Activated CD8-positive, alpha-beta memory T cell treated with anti-CD3 and anti-CD28 coated beads, Interleukin-2, amount 10 ng/mL, durations not matched to agents 7 days and 5 days (primary cell): Measurements from ENCODE around the gene SLC30A1. TPM values are rescaled to one million over a fixed set of nuclear protein-coding genes. Genes with fewer than 3 reads are reported as not detected.
"Not testable (repeated sequence)": the region's sequence is repeated elsewhere in the genome, so short reads cannot be mapped to it uniquely, and the experiment has no call there.

Experiments
- ATAC-seq: fragments of 150-1000 bp; cut with Tn5 transposase; one replicate; pipeline ENCODE4 v1.10.0; 2021; ENCODE audit warnings: moderate library complexity
- CTCF ChIA-PET: fragments of 350-600 bp; sonication (Branson Sonifier 250); formaldehyde crosslinking; loops from one replicate; lab custom pipeline; 2021; ENCODE audit warnings: antibody characterized with exemption; lab: Charles Lee
- DNase-seq: peaks from one replicate; pipeline ENCODE4 v3.0.0-alpha.2; 2020
- H3K27ac Mint-ChIP-seq: one replicate; pipeline ENCODE4 v1.8.0; 2021; ENCODE audit warnings: mild to moderate bottlenecking, mixed read lengths
- H3K27me3 Mint-ChIP-seq: one replicate; pipeline ENCODE4 v1.8.0; 2021; ENCODE audit warnings: mixed read lengths
- H3K36me3 Mint-ChIP-seq: one replicate; pipeline ENCODE4 v1.8.0; 2021; ENCODE audit warnings: mild to moderate bottlenecking, mixed read lengths
- H3K4me1 Mint-ChIP-seq: one replicate; pipeline ENCODE4 v1.8.0; 2021; ENCODE audit warnings: mixed read lengths
- H3K4me3 Mint-ChIP-seq: one replicate; pipeline ENCODE4 v1.8.0; 2021; ENCODE audit warnings: mild to moderate bottlenecking, moderate library complexity, mixed read lengths
- H3K9me3 Mint-ChIP-seq: one replicate; pipeline ENCODE4 v1.8.0; 2022; ENCODE audit warnings: low read depth, mixed read lengths
- total RNA-seq, 2 experiments: library from RNA; stranded (reverse); gene quantifications; one replicate each; pipeline ENCODE4 v1.2.3, GENCODE V29; 2021

The SLC30A1 gene
- total RNA-seq, 2 experiments from 2014 or later, result 7.9 to 9.3 TPM

DNA sequence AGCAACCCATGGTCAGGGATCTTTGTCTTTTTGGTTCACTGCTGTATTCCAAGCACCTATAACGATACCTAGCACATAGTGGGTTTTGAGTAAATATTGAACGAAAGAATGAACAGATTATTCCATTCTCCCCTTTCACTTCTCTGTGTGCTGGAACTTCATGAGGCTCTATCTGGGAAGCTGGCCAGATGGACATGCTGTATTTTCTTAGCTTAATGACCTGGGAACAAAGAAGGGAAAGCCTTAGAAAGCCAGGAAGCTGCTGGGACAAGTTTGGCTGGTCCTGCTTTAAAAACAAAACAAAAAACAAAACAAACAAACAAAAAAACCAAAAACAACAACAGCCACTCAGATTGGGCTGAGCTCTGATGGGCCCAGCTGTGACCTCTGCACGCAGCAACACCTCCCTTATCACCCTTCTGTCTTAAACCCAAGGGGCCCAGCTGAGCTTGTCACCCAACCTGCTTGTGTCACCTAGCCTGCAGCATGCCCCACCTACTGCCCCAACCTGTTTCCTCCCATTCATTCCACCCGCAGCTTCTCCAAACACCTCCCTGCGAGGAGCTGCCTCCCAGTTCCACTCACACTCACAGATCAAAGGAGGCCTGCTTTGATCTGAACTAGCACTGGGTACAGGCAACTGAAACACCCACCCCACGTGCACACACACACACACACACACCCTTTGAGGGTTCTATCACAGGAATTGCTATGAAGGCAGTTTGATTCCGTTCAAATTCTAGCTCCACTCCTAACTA, 37.1 kb downstream of the SLC30A1 start:
- no peak for ATAC-seq
- CTCF ChIA-PET, result no interaction called here
- Mint-ChIP-seq H3K27me3 (peaks cover 8% of the 10 kb centered on the region), H3K27ac (no peak overlapping the region), H3K4me1 (no peaks in the 10 kb centered on the region), H3K4me3 (no peak overlapping the region), H3K36me3 (no peaks in the 10 kb centered on the region), H3K9me3 (peaks cover 5% of the 10 kb centered on the region)
- DNase-seq, result no peak

DNA sequence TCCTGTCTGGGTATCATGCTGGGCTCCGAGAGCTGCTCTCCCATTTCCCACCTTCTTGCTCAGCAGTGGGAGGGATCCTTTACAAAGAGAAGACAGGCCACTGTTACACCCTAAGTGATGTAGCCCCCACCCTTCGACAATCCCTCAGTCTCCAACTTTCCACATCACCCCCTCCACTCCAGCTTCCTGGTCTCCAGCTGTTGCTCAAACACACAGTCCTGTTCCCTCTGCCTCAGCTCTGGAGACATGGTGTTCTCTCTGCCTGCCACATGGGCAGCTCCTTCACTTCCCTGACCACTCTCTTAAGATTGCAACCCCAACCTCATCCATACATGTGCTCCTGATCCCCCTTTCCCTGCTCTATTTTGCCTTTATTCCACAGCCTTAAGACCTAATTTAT, 37.7 kb downstream of the SLC30A1 start:
- no peak overlapping the region for H3K4me3 Mint-ChIP-seq
- CTCF ChIA-PET, result no interaction called here
- no peaks in the 10 kb centered on the region for H3K4me1 Mint-ChIP-seq
- H3K36me3 Mint-ChIP-seq, result no peaks in the 10 kb centered on the region
- H3K9me3 Mint-ChIP-seq, result peaks cover 5% of the 10 kb centered on the region
- H3K27me3 Mint-ChIP-seq, result peaks cover 8% of the 10 kb centered on the region
- DNase-seq (no peak), ATAC-seq (no peak)
- H3K27ac Mint-ChIP-seq, result no peak overlapping the region

DNA sequence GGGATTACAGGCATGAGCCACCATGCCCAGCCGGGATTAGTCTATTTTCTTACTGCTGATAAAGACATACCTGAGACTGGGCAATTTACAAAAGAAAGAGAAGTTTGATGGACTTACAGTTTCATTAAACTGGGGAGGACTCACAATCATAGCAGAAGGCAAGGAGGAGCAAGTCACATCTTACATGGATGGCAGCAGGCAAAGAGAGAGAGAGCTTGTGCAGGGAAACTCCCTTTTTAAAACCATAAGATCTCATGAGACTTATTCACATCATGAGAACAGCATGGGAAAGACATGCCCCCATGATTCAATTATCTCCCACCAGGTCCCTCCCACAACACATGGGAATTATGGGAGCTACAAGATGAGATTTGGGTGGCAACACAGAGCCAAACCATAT, 38.1 kb downstream of the SLC30A1 start:
- H3K9me3 Mint-ChIP-seq, DNase-seq, H3K27ac Mint-ChIP-seq, H3K4me3 Mint-ChIP-seq, H3K36me3 Mint-ChIP-seq, ATAC-seq, H3K4me1 Mint-ChIP-seq, H3K27me3 Mint-ChIP-seq, CTCF ChIA-PET: not testable (repeated sequence)

DNA sequence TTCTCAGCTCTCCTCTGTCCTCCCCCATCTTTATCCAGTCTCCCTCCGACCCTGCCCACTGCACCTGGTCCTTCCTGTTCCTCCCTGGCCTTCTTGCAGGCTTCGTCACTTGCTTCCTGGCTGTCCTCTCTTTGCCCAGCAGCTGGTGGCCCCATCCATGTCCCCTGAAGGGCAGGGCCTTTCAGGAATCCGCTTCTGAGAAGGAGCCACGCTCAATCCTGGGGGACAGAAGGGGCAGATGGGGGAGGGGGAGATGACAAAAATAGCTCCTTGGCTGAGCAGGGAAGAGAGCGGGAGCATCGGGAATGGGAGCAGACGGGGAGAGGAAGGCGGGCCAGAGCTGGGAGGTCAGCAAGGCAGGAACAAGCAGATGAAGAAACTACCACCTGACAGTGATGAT, 40.7 kb downstream of the SLC30A1 start:
- Mint-ChIP-seq H3K4me1 (no peaks in the 10 kb centered on the region), H3K9me3 (peaks cover 5% of the 10 kb centered on the region), H3K36me3 (no peaks in the 10 kb centered on the region), H3K27me3 (peaks cover 2% of the 10 kb centered on the region), H3K27ac (no peak overlapping the region), H3K4me3 (no peak overlapping the region)
- ATAC-seq (no peak), DNase-seq (no peak)
- CTCF ChIA-PET, result no interaction called here

DNA sequence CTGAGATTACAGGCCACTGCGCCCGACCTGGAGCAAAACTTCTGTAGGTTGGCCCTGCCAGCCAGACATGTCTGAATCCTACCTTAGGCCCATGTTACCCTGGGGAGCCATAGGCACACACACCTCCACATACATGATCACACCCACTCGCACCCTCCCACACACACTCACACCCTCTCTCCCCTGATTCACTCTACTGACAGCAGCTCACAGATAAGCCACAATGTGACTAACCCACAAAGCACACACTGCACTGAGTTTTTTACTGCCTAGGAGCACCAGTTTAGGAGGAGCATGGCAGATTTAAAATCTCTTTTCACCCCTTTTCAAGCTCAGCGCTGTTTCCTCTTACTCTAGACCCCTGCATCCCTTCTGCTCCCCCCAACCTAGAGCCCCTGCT, 41.7 kb downstream of the SLC30A1 start:
- no peak overlapping the region for H3K27ac Mint-ChIP-seq
- ATAC-seq (no peak), DNase-seq (no peak)
- no peaks in the 10 kb centered on the region for H3K4me1 Mint-ChIP-seq
- no peaks in the 10 kb centered on the region for H3K36me3 Mint-ChIP-seq
- CTCF ChIA-PET, result no interaction called here
- no peak overlapping the region for H3K4me3 Mint-ChIP-seq
- peaks cover 2% of the 10 kb centered on the region for H3K27me3 Mint-ChIP-seq
- H3K9me3 Mint-ChIP-seq, result peaks cover 5% of the 10 kb centered on the region

DNA sequence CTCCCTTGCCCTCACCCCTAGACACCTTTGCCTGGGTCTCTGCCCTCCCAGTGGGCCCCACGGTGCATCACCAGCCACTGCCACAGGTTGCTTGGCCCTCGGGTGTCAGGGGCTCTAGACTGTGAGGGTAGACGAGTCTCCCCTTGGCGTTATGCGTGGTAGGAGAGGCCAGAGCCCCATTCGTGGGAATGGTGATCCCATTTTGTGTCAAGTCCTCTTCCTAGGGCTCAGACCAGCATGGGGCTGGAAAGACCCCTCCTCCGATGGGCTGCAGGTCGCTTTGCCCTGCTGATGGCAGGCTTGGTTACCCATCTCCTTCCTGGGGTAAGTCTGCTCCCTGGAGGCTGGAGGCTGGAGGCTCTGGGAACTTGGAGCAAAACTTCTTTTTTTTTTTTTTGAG, 42.4 kb downstream of the SLC30A1 start:
- Mint-ChIP-seq H3K27ac (no peak overlapping the region), H3K4me3 (no peak overlapping the region), H3K9me3 (peaks cover 5% of the 10 kb centered on the region), H3K36me3 (no peaks in the 10 kb centered on the region), H3K4me1 (no peaks in the 10 kb centered on the region), H3K27me3 (peaks cover 2% of the 10 kb centered on the region)
- CTCF ChIA-PET, result no interaction called here
- DNase-seq (no peak), ATAC-seq (no peak)

DNA sequence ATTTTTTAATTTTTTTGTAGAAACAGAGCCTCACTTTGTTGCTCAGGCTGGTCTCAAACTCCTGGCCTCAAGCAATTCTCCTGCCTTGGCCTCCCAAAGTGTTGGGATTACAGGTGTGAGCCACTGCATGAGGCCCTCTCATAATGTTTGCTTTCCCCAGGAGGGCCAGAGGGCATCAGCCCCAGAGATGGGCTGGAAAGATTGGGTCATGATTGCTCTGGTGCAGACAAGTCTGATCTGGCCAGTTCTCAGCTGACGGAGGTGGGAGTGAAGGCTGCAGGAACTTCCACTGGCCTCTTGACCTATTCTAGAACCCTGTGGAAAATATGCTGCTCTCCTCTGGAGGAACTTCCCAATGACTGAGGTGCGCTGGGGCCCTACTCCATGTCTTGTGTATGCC, 43.6 kb downstream of the SLC30A1 start:
- DNase-seq (no peak), ATAC-seq (no peak)
- H3K4me1 Mint-ChIP-seq, result no peaks in the 10 kb centered on the region
- H3K27me3 Mint-ChIP-seq, result peaks cover 2% of the 10 kb centered on the region
- H3K27ac Mint-ChIP-seq, result no peak overlapping the region
- no peaks in the 10 kb centered on the region for H3K9me3 Mint-ChIP-seq
- CTCF ChIA-PET, result no interaction called here
- H3K4me3 Mint-ChIP-seq, result no peak overlapping the region
- no peaks in the 10 kb centered on the region for H3K36me3 Mint-ChIP-seq

DNA sequence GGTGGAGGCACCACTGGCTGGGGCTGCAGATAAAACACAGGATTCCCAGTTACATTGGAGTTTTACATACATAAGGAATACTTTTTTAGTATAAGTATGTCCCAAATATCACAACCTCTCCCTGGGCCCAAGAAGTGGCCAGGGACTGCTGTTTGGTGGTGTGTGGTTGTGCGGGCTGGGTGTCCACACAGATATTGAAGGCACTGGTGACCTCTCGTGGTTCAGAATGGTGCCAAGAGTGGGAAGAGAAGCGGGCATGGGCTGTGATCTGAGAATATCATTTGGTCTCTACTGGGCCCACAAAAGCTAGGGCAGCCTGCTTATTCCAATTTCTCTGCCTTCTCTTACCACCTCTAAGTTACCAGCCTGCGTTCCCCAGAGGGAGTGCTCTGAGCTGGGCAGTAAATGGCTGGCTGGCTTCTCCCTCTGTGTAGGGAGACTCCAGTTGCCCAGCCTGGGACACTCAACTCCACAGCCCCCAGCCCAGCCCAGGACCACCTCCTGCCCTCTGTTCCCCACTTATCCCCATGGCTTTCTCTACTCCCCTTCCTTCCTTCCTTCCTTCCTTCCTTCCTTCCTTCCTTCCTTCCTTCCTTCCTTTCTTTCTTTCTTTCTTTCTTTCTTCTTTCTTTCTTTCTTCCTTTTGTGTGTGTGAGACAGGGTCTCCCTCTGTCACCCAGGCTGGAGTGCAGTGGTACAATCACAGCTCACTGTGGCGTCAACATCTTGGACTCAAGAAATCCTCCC, 44.2 kb downstream of the SLC30A1 start:
- Mint-ChIP-seq H3K4me1 (no peaks in the 10 kb centered on the region), H3K36me3 (no peaks in the 10 kb centered on the region), H3K27me3 (peaks cover 4% of the 10 kb centered on the region), H3K9me3 (no peaks in the 10 kb centered on the region), H3K27ac (no peak overlapping the region), H3K4me3 (no peak overlapping the region)
- no peak for DNase-seq
- CTCF ChIA-PET, result no interaction called here
- no peak for ATAC-seq

DNA sequence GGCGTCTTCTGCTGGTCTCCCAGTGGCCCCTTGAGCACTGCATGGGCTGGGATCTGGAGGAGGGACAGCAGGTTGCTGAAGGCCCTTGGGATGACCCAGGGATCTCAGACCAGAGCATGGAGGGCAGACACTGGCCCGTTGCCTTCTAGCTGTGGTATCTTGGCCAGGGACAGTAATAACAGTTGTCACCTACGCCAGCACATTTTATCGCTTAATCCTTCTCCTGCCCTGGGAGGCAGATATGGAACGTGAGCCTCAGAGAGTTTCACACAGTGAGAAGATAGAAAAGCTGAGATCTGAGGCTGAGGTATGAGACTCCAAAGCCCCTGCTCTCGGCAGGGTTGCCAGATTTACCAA, 46.9 kb downstream of the SLC30A1 start:
- Mint-ChIP-seq H3K27me3 (peaks cover 4% of the 10 kb centered on the region), H3K4me1 (peaks cover 2% of the 10 kb centered on the region), H3K36me3 (no peaks in the 10 kb centered on the region), H3K9me3 (no peaks in the 10 kb centered on the region), H3K4me3 (no peak overlapping the region), H3K27ac (no peak overlapping the region)
- no peak for DNase-seq
- CTCF ChIA-PET, result no interaction called here
- no peak for ATAC-seq

DNA sequence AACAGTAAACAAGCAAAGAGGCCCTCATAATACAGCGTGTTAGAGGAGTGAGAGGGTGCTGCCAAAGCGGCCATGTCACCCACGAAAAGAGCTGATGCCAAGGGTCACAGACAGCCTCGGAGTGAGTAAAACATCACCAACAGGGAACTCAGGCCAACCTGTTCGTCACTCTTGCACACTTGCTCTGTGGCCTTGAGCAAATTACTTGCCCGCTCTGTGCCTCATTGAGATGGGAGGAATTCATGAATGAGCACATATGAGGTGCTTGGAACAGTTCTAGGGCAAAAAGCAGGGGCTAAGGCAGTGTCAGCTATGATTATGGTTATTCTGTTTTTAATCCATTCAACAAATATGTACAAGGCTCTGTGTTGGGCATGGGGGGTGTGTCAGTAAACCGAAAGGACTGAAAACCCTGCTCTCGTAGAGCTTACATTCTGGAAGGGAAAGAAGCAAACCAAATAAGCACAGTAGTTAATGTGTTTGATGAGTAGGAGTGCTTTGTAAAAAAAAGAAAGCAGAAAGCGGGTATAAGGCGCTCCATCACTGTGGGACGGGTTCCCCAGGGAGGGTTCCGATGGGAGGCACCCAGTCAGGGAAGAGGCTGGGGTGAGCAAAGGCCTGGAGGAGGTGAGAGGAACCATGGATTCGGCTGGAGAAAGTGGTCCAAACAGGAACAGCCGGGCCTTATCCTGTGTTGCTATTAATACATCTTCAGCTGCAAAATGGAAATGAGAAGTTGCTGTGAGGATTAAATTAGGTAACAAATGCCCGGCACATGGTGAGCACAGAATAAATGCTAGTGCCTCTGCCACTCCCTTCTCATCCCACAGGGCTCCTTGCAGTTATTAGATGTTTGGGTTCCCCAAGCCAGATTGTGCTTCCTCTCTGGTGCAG, 47.5 kb downstream of the SLC30A1 start:
- H3K9me3 Mint-ChIP-seq, result no peaks in the 10 kb centered on the region
- H3K27ac Mint-ChIP-seq, result no peak overlapping the region
- H3K4me3 Mint-ChIP-seq, result no peak overlapping the region
- CTCF ChIA-PET, result no interaction called here
- H3K4me1 Mint-ChIP-seq, result peaks cover 2% of the 10 kb centered on the region
- H3K36me3 Mint-ChIP-seq, result no peaks in the 10 kb centered on the region
- no peak for ATAC-seq
- DNase-seq, result no peak
- peaks cover 4% of the 10 kb centered on the region for H3K27me3 Mint-ChIP-seq

DNA sequence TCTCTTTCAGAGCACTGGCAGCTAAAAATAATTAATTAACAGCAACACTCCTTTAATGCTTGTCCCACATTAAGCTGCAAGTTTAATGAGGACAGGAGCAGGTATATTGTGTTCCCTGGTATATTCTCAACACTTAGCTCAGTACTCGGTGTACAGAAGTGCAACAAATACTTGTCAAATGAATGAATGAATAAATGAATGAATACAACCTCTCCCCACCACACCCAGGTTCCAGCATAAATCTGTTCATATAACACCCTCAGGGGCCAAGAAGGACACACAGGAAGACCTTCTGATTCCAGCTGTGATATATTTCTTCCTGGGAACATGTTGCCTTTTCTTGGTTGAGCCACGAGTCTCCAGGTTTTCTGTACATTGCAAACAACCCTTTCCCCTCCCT, 48.9 kb downstream of the SLC30A1 start:
- Mint-ChIP-seq H3K9me3 (no peaks in the 10 kb centered on the region), H3K27ac (no peak overlapping the region), H3K4me3 (no peak overlapping the region), H3K27me3 (peaks cover 4% of the 10 kb centered on the region), H3K4me1 (peaks cover 2% of the 10 kb centered on the region), H3K36me3 (no peaks in the 10 kb centered on the region)
- ATAC-seq, result no peak
- no peak for DNase-seq
- CTCF ChIA-PET, result no interaction called here

DNA sequence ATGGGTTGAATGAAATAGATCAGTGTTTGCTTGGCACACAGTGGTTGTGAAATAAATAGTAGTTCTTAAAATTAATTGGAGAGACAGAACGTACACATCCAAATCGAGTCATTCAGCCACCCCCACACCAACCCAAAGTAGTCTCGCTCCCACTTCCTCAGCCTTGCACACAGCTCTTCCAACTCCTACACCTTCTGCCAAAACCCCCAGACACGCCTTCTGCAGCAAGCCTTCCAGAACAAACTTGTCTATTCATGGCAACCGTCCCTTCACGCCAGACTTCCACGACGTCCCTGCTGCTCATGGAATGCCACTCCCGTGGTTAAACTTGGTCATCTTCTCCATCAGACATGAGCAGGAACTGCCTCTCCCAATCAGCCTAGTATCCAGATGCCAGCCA, 49.5 kb downstream of the SLC30A1 start:
- Mint-ChIP-seq H3K9me3 (no peaks in the 10 kb centered on the region), H3K27ac (no peak overlapping the region), H3K4me3 (no peak overlapping the region), H3K4me1 (peaks cover 2% of the 10 kb centered on the region), H3K36me3 (no peaks in the 10 kb centered on the region), H3K27me3 (peaks cover 4% of the 10 kb centered on the region)
- ATAC-seq (no peak), DNase-seq (no peak)
- CTCF ChIA-PET, result no interaction called here

DNA sequence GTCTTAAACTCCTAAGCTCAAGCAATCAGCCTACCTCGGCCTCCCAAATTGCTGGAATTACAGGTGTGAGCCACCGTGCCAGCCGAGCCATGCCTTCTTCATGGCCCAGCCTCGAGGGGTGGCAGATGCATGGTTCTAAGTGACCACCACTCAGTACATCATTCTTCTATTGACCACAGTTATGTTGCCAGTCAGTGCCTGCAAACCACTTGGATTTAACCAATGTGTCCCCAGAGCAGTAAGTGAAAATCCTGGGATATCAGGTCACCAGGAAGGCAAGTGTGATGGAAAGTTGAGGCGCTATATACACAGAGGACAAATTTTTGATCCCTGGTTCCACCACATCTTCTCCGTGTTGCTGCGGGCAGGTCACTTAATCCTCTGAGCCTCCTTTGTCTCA, 50.0 kb downstream of the SLC30A1 start:
- H3K27ac Mint-ChIP-seq, result no peak overlapping the region
- CTCF ChIA-PET, result interaction anchor here (2.8 kb wide), 1 partner anchor 14 kb away, joined by 9 read pairs; no protein-coding TSS in a partner anchor
- H3K36me3 Mint-ChIP-seq, result no peaks in the 10 kb centered on the region
- H3K27me3 Mint-ChIP-seq, result peaks cover 4% of the 10 kb centered on the region
- H3K9me3 Mint-ChIP-seq, result no peaks in the 10 kb centered on the region
- DNase-seq, result no peak
- ATAC-seq, result no peak
- H3K4me1 Mint-ChIP-seq, result peaks cover 2% of the 10 kb centered on the region
- H3K4me3 Mint-ChIP-seq, result no peak overlapping the region
